Tibial nerve (tissue), 4 donors: Measurements from ENCODE around the gene ATOSA.

Source experiments
- EP300 ChIP-seq, 2 donors: sonication (generic); formaldehyde crosslinking; IDR thresholded peaks; one replicate each; pipeline ENCODE4 v1.6.1; 2017; ENCODE audit warnings: antibody characterized with exemption in 2 of 2, mild to moderate bottlenecking in 1 of 2
- POLR2A ChIP-seq, 2 donors: fragments of 450-650 bp; IDR thresholded peaks; one replicate each; pipeline ENCODE4 v1.6.1; 2017; ENCODE audit warnings: antibody characterized with exemption in 2 of 2, mild to moderate bottlenecking in 2 of 2, moderate library complexity in 2 of 2
- TF ChIP-seq, protein P1 (sequence below), 5 experiments: fragments of 200-600 bp in 3 of 5; fragments of 450-650 bp in 2 of 5; sonication (generic) in 3 of 5; IDR thresholded peaks; one replicate each; pipeline ENCODE4 v1.5.1; 2016 to 2019; ENCODE audit warnings: antibody characterized with exemption in 5 of 5, mild to moderate bottlenecking in 3 of 5, moderate library complexity in 2 of 5

GRCh38 chr15:52728899-52729298 is 49.7 kb upstream of the ATOSA start:
- TF ChIP-seq, protein P1, sequence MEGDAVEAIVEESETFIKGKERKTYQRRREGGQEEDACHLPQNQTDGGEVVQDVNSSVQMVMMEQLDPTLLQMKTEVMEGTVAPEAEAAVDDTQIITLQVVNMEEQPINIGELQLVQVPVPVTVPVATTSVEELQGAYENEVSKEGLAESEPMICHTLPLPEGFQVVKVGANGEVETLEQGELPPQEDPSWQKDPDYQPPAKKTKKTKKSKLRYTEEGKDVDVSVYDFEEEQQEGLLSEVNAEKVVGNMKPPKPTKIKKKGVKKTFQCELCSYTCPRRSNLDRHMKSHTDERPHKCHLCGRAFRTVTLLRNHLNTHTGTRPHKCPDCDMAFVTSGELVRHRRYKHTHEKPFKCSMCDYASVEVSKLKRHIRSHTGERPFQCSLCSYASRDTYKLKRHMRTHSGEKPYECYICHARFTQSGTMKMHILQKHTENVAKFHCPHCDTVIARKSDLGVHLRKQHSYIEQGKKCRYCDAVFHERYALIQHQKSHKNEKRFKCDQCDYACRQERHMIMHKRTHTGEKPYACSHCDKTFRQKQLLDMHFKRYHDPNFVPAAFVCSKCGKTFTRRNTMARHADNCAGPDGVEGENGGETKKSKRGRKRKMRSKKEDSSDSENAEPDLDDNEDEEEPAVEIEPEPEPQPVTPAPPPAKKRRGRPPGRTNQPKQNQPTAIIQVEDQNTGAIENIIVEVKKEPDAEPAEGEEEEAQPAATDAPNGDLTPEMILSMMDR (IDR thresholded peaks at IDR 0.05) = no peak
- TF ChIP-seq POLR2A (IDR thresholded peaks at IDR 0.05) (no peak), EP300 (IDR thresholded peaks at IDR 0.05) (no peak)
